KMS-11 (cell line): ENCODE results near the gene GRIP1.

ENCODE experiments used
- H2AFZ ChIP-seq: fragments of 200-600 bp; sonication (generic); 2 replicates; pipeline ENCODE4 v1.6.1; 2016; ENCODE audit warnings: antibody characterized with exemption, mixed run types, low read depth
- H3K27ac ChIP-seq: fragments of 200-600 bp; sonication (generic); 2 replicates; pipeline ENCODE4 v1.6.1; 2016; ENCODE audit warnings: mild to moderate bottlenecking, mixed run types
- H3K27me3 ChIP-seq: fragments of 200-600 bp; sonication (generic); 2 replicates; pipeline ENCODE4 v1.6.1; 2017; ENCODE audit warnings: mild to moderate bottlenecking, low read depth, mixed run types, moderate library complexity; ENCODE audit not compliant: insufficient read depth
- H3K36me3 ChIP-seq: fragments of 200-600 bp; sonication (generic); 2 replicates; pipeline ENCODE4 v1.6.1; 2017; ENCODE audit warnings: mild to moderate bottlenecking, mixed run types; ENCODE audit not compliant: insufficient read depth
- H3K4me1 ChIP-seq: fragments of 200-600 bp; sonication (generic); 2 replicates; pipeline ENCODE4 v1.6.1; 2016; ENCODE audit warnings: mild to moderate bottlenecking, low read depth, mixed run types; ENCODE audit not compliant: poor library complexity, severe bottlenecking
- H3K4me2 ChIP-seq: fragments of 200-600 bp; sonication (generic); 2 replicates; pipeline ENCODE4 v1.7.0; 2016; ENCODE audit warnings: mild to moderate bottlenecking, mixed run types
- H3K4me3 ChIP-seq: fragments of 200-600 bp; sonication (generic); IDR thresholded peaks from 2 replicates; pipeline ENCODE4 v1.6.1; 2017; ENCODE audit warnings: low read depth, low read length, mixed read lengths; ENCODE audit not compliant: insufficient read depth
- H3K79me2 ChIP-seq: fragments of 200-600 bp; sonication (generic); 2 replicates; pipeline ENCODE4 v1.6.1; 2016; ENCODE audit warnings: low read depth, mixed run types; ENCODE audit not compliant: insufficient read depth
- H3K9ac ChIP-seq: fragments of 200-600 bp; sonication (generic); 2 replicates; pipeline ENCODE4 v1.6.1; 2016; ENCODE audit warnings: mild to moderate bottlenecking, mixed run types
- H4K20me1 ChIP-seq: fragments of 200-600 bp; sonication (generic); 2 replicates; pipeline ENCODE4 v1.6.1; 2016; ENCODE audit warnings: mild to moderate bottlenecking, mixed run types; ENCODE audit not compliant: insufficient read depth
- CTCF ChIP-seq: fragments of 200-600 bp; sonication (generic); conservative IDR thresholded peaks from 2 replicates; pipeline ENCODE4 v1.6.1; 2017; ENCODE audit warnings: low read depth, mild to moderate bottlenecking, antibody characterized with exemption, low read length, moderate library complexity, mixed read lengths

GRIP1 gene

GRCh38 chr12:66678338-66679275 lies at the start of gene GRIP1:
GRIP1 (minus strand) TSS chr12:66679076; CDS start chr12:66678904, 172 bp downstream.
- no peaks in the 10 kb centered on the region for H3K36me3 ChIP-seq
- no peak within 1 kb of the TSS for H3K27ac ChIP-seq
- TF ChIP-seq CTCF = no peak
- H3K9ac ChIP-seq = no peak within 1 kb of the TSS
- no peaks in the 10 kb centered on the region for H3K4me1 ChIP-seq
- H3K79me2 ChIP-seq = no peaks in the 10 kb centered on the region
- no peaks in the 10 kb centered on the region for H3K27me3 ChIP-seq
- no peaks in the 10 kb centered on the region for H4K20me1 ChIP-seq
- no peak within 1 kb of the TSS for H2AFZ ChIP-seq
- no peak within 1 kb of the TSS for H3K4me2 ChIP-seq
- no peak within 1 kb of the TSS for H3K4me3 ChIP-seq

GRCh38 chr12:66726556-66726955 lies 47.7 kb upstream of the GRIP1 start:
- Histone ChIP-seq H4K20me1 (no peaks in the 10 kb centered on the region), H3K9ac (no peak overlapping the region), H3K27ac (no peak overlapping the region), H3K27me3 (no peaks in the 10 kb centered on the region), H3K4me3 (no peak overlapping the region), H2AFZ (no peak overlapping the region), H3K79me2 (no peaks in the 10 kb centered on the region), H3K4me1 (no peaks in the 10 kb centered on the region), H3K36me3 (no peaks in the 10 kb centered on the region), H3K4me2 (no peak overlapping the region)
- TF ChIP-seq CTCF = no peak

GRCh38 chr12:66725031-66725430 lies 46.2 kb upstream of the GRIP1 start:
- Histone ChIP-seq H3K9ac (no peak overlapping the region), H3K4me1 (no peaks in the 10 kb centered on the region), H3K27ac (no peak overlapping the region), H3K4me2 (no peak overlapping the region), H3K79me2 (no peaks in the 10 kb centered on the region), H2AFZ (no peak overlapping the region), H4K20me1 (no peaks in the 10 kb centered on the region), H3K27me3 (no peaks in the 10 kb centered on the region), H3K36me3 (no peaks in the 10 kb centered on the region), H3K4me3 (no peak overlapping the region)
- no peak for TF ChIP-seq CTCF

GRCh38 chr12:66724616-66725015 lies 45.7 kb upstream of the GRIP1 start:
- Histone ChIP-seq H3K79me2 (no peaks in the 10 kb centered on the region), H3K4me3 (no peak overlapping the region), H4K20me1 (no peaks in the 10 kb centered on the region), H3K4me1 (no peaks in the 10 kb centered on the region), H3K36me3 (no peaks in the 10 kb centered on the region), H2AFZ (no peak overlapping the region), H3K27me3 (no peaks in the 10 kb centered on the region), H3K4me2 (no peak overlapping the region), H3K27ac (no peak overlapping the region), H3K9ac (no peak overlapping the region)
- no peak for TF ChIP-seq CTCF
